Heart left ventricle (tissue), 16 donors: ENCODE measurements around the gene DNAJC5. TPM values are rescaled to one million over a fixed set of nuclear protein-coding genes. Genes with fewer than 3 reads are reported as not detected.

Experiments used
- ATAC-seq, 4 donors: fragments of 200-7000 bp; cut with Tn5 transposase; one replicate each; pipeline ENCODE4 v1.9.1; 2020 to 2022; ENCODE audit warnings: moderate library complexity in 4 of 4, mild to moderate bottlenecking in 3 of 4, moderate number of reproducible peaks in 1 of 4
- DNase-seq, 5 donors: peaks; one replicate each; pipeline ENCODE4 v3.0.0-alpha.2; 2020
- H3K27ac ChIP-seq, 12 donors: fragments of 200-600 bp; sonication (generic) in 4 of 12; one replicate each; pipeline versions ENCODE4 v1.5.0 to v1.8.0; 2016 to 2022; ENCODE audit warnings: mild to moderate bottlenecking in 2 of 12
- H3K27me3 ChIP-seq, 9 donors: fragments of 200-600 bp; sonication (generic) in 2 of 9; one replicate each; pipeline versions ENCODE4 v1.5.1 to v1.8.0; 2016 to 2022; ENCODE audit warnings: mild to moderate bottlenecking in 3 of 9
- H3K36me3 ChIP-seq, 9 donors: fragments of 200-600 bp; sonication (generic) in 2 of 9; one replicate each; pipeline versions ENCODE4 v1.5.0 to v1.8.0; 2018 to 2022; ENCODE audit warnings: mild to moderate bottlenecking in 2 of 9
- H3K4me1 ChIP-seq, 12 donors: fragments of 200-600 bp; sonication (generic) in 4 of 12; one replicate each; pipeline versions ENCODE4 v1.5.0 to v1.8.0; 2016 to 2022; ENCODE audit warnings: mild to moderate bottlenecking in 3 of 12
- H3K4me3 ChIP-seq, 12 donors: fragments of 200-600 bp; sonication (generic) in 4 of 12; one replicate each; pipeline versions ENCODE4 v1.5.0 to v1.8.0; 2017 to 2022; ENCODE audit warnings: mild to moderate bottlenecking in 9 of 12, moderate library complexity in 4 of 12
- H3K9me3 ChIP-seq, 12 donors: fragments of 200-600 bp; sonication (generic) in 4 of 12; one replicate each; pipeline versions ENCODE4 v1.5.0 to v1.8.0; 2016 to 2022; ENCODE audit warnings: mild to moderate bottlenecking in 1 of 12
- POLR2A ChIP-seq, 2 donors: fragments of 450-650 bp; IDR thresholded peaks; one replicate each; pipeline ENCODE4 v1.6.1; 2017; ENCODE audit warnings: antibody characterized with exemption in 2 of 2, mild to moderate bottlenecking in 2 of 2, moderate library complexity in 2 of 2
- WGBS, 4 donors: extraction: QIAGEN DNeasy Blood & Tissue Kit in 2 of 4; methylation state at CpG; one replicate each; pipeline versions ENCODE4 v1.1.5 to v1.1.7; 2013 to 2018; 5-methylcytosine and 5-hydroxymethylcytosine counted together
- intact Hi-C, 10 donors: fragments of 100-400 bp; cut with DNase I; formaldehyde crosslinking; loops; one replicate each; pipeline versions ENCODE4 v1.11.1 to v1.14.2; 2022
- polyA plus RNA-seq, 2 donors: library from polyadenylated mRNA; stranded (reverse); fragments of 200-250 nt; gene quantifications; one replicate each; pipeline ENCODE4 v1.2.3, GENCODE V29; 2013
- total RNA-seq, 9 donors: library from RNA; depleted of rRNA in 2 of 9; stranded (reverse); fragments of >200 nt in 2 of 9; fragmentation: NEBNext Ultra II Directional in 3 of 9; extraction: Animal tissue kit (Norgen Biotek cat#: 25700) in 3 of 9; gene quantifications; one replicate each; pipeline versions ENCODE4 v1.1.0 to v1.2.4, GENCODE V29; 2016 to 2023
- TF ChIP-seq, protein P1 (sequence below), 12 donors: fragments of 200-600 bp; sonication (generic) in 4 of 12; IDR thresholded peaks; one replicate each; pipeline versions ENCODE4 v1.5.0 to v1.8.0; 2018 to 2022; ENCODE audit warnings: antibody characterized with exemption in 12 of 12, mild to moderate bottlenecking in 5 of 12
- donor health status: ischemic (EF 13 %, LVEDD 7.1; RV severe dilation, severe dysfunction).
- donor health status: healthy with polysubstance abuse.
- donor health status: DM: no; HTN: yes; CAD: no.
- donor health status: DM: no; HTN: no; CAD: no.
- donor health status: ischemic (EF 25% LVEDD 6.9; RV normal size, moderate dysfunction).
- donor health status: ischemic (EF 25% LVEDD 5.7; RV mildly dilated, moderate dysfunction).
- donor health status: healthy.
- donor health status: DM: yes; HTN: yes; CAD: no.
- donor health status: ischemic (EF 35%, LVEDD 5.7; RV mildly dilated, moderate dysfunction).
- donor health status: nonischemic (EF 11% LVEDD 7.7; RV severe dilation, severe dysfunction).
- donor health status: DM: yes; HTN: yes; CAD: no.
- donor health status: PGD.
- donor health status: ischemic (EF 29% LVEDD 5.4; RV normal size, mild dysfunction).
- donor health status: nonischemic (EF 23%, LVEDD 6.1; RV moderate dilation, normal function).

Gene DNAJC5
- total and polyA plus RNA-seq, 11 donors = 21.1 to 57.1 (median 46.1) TPM

DNA sequence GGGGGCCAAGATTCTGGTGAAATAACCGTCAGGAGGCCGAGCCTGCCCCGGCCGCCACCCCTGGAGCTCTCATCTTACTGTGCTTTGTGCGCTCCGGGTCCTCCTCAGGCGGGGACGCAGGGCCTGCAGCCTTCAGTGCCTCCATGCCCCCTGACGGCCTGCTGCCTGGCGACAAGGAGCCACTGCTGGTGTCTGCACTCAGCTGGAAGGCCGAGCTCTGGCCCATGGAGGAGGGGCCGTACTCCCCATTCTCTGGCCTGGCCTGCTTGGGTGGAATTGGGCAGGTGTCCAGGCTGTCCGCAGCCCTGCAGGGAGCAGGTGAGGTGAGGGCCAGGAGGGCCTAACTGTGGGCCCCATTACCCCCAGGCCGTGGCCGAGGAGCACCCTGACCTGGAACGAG is 69.5 kb downstream of the DNAJC5 start:
- no peaks in the 10 kb centered on the region for H3K27me3 ChIP-seq
- ATAC-seq (no peak), DNase-seq (peak in 3 of 5 donors; percentile 20 to 58 (median 31))
- no peaks in the 10 kb centered on the region for H3K9me3 ChIP-seq
- intact Hi-C loops = no loop called here
- 90 to 97% (median 93%) methylated on average over 9 to 16 of the region's 16 CpGs for WGBS, 4 donors
- H3K36me3 ChIP-seq = peaks cover 0 to 62% (median 34%) of the 10 kb centered on the region in 9 donors
- no peak overlapping the region for H3K4me3 ChIP-seq
- H3K27ac ChIP-seq = no peak overlapping the region
- TF ChIP-seq POLR2A (IDR thresholded peaks at IDR 0.05) = no peak
- TF ChIP-seq, protein P1, sequence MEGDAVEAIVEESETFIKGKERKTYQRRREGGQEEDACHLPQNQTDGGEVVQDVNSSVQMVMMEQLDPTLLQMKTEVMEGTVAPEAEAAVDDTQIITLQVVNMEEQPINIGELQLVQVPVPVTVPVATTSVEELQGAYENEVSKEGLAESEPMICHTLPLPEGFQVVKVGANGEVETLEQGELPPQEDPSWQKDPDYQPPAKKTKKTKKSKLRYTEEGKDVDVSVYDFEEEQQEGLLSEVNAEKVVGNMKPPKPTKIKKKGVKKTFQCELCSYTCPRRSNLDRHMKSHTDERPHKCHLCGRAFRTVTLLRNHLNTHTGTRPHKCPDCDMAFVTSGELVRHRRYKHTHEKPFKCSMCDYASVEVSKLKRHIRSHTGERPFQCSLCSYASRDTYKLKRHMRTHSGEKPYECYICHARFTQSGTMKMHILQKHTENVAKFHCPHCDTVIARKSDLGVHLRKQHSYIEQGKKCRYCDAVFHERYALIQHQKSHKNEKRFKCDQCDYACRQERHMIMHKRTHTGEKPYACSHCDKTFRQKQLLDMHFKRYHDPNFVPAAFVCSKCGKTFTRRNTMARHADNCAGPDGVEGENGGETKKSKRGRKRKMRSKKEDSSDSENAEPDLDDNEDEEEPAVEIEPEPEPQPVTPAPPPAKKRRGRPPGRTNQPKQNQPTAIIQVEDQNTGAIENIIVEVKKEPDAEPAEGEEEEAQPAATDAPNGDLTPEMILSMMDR (IDR thresholded peaks at IDR 0.05) = no peak
- peaks cover 0 to 15% (median 11%) of the 10 kb centered on the region in 12 donors for H3K4me1 ChIP-seq

DNA sequence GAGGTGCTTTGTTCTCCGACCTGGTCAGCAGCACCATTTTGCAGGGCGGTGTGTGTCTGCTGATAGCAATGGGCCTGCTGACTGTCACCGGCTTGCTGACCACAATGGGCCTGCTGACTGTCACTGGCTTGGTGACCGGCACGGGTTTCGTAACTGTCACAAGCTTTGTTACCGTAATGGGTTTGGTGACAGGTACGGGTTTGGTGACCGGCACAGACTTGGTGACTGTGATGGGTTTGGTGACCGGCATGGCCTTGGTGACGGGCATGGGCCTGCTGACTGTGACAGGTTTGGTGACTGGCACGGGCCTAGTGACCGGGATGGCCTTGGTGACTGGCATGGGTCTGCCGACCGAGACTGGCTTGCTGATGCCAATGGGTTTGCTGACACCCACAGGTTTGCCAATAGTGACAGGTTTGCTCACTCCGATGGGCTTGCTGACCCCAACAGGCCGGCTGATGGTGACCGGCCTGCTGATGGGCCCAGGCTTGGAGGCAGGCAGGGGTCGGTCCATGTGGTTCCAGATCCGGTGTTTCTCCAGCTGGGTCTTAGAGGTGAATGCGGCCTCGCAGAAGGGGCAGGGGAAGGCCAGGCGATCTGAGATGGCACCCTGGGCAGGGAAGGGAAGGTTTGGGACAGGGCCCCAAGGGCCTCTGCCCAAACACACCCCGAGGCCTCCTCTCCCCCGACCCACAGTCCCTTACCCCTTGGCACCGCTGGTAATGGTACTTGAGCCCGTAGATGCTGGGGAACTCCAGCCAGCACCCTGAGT is 71.4 kb downstream of the DNAJC5 start:
- TF ChIP-seq POLR2A (IDR thresholded peaks at IDR 0.05) = no peak
- TF ChIP-seq, protein P1 (IDR thresholded peaks at IDR 0.05) = no peak
- H3K27ac ChIP-seq = no peak overlapping the region

DNA sequence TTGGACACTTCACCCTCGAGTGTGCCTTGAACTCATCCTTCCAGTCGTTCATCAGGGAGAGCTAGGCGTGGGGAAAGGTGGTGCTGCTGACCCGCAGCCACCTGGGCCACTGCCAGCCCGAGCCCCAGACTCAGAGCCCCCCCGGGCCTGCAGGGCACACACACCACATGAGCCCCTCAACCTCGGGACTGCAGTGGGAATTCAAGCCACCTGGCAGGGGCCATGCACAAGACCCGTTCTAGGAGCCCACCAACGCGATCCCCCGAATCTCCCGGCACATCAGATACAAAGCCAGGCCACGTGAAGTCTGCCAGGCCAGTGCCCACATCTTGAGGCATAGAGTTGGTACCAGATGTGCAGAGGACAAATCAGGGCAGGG is 72.0 kb downstream of the DNAJC5 start:
- ATAC-seq (no peak), DNase-seq (peak in 3 of 5 donors; percentile 26 to 51 (median 30))
- 89 to 96% (median 93%) methylated on average over 11 to 13 of the region's 13 CpGs for WGBS, 4 donors
- Histone ChIP-seq H3K4me1 (peaks cover 0 to 26% (median 19%) of the 10 kb centered on the region in 12 donors), H3K27me3 (no peaks in the 10 kb centered on the region), H3K9me3 (no peaks in the 10 kb centered on the region), H3K4me3 (no peak overlapping the region), H3K27ac (no peak overlapping the region), H3K36me3 (peaks cover 0 to 43% (median 27%) of the 10 kb centered on the region in 9 donors)
- intact Hi-C loops = no loop called here
- no peak for TF ChIP-seq POLR2A (IDR thresholded peaks at IDR 0.05)
- TF ChIP-seq, protein P1 (IDR thresholded peaks at IDR 0.05) = no peak

More for the DNA sequence above, 71.4 kb downstream of the DNAJC5 start:
- WGBS, 4 donors = 90 to 96% (median 95%) methylated on average over 13 to 27 of the region's 27 CpGs
- intact Hi-C loops = no loop called here
- Histone ChIP-seq H3K36me3 (peaks cover 0 to 48% (median 28%) of the 10 kb centered on the region in 9 donors), H3K4me3 (no peak overlapping the region), H3K4me1 (peaks cover 0 to 22% (median 16%) of the 10 kb centered on the region in 12 donors), H3K27me3 (no peaks in the 10 kb centered on the region), H3K9me3 (no peaks in the 10 kb centered on the region)
- ATAC-seq (no peak), DNase-seq (peak in 3 of 5 donors; percentile 18 to 38 (median 22))

DNA sequence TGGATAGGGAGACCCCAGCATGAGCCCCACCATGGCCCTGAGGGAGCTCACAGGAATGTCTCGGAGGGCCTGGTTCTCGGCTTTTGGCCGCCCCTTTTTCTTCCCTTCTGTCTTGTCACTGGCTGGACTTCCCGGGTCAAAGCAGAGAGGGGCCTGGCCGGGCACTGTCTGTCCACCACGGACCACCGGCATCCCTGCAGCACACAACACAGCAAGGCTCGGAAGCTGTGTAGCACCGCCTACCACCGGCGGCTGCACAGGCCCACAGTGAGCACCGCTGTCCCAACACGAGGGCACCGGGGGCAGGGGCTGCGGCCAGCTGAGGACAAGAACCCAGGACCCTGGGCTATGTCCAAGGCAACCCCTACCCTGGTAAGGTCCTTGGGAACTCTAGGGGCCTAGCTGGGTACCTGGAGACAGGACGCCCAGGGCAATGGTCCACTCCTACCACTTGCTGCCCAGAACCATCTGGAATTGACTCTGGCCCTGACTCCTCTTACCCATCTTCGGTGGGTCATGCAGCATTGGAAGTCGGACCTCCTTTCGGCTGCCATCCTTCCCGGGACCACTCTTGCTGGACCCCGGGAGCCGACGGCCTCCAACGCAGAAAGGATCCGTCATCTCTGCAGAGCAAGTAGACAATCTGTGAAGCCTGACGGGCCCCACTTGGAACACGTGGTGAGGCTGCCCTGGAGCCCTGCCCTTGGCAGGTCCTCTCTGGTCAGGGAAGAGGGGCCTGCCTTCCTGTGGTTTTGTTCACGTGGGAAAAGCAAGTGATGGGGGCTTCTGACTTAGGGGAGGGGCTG is 72.6 kb downstream of the DNAJC5 start:
- Histone ChIP-seq H3K4me1 (peaks cover 0 to 29% (median 21%) of the 10 kb centered on the region in 12 donors), H3K9me3 (no peaks in the 10 kb centered on the region), H3K27ac (peak overlapping the region in 1 of 12 donors; percentile 86), H3K4me3 (no peak overlapping the region), H3K36me3 (peaks cover 0 to 37% (median 22%) of the 10 kb centered on the region in 9 donors), H3K27me3 (no peaks in the 10 kb centered on the region)
- peak; percentile 16 to 42 (median 23) for DNase-seq
- TF ChIP-seq POLR2A (IDR thresholded peaks at IDR 0.05) = no peak
- TF ChIP-seq, protein P1 (IDR thresholded peaks at IDR 0.05) = no peak
- ATAC-seq = no peak
- intact Hi-C loops = no loop called here
- WGBS, 4 donors = 77 to 97% (median 88%) methylated on average over 19 to 28 of the region's 28 CpGs
